Mammary epithelial cell (primary cell): ENCODE measurements around the gene ADAM12.

Source experiments
- CTCF ChIP-seq, 2 donors: IDR thresholded peaks in 1 of 2; conservative IDR thresholded peaks in 1 of 2; 2 replicates each; pipeline ENCODE4 v1.5.1; 2011 to 2012; ENCODE audit warnings: inconsistent platforms in 2 of 2, low read length in 2 of 2, mild to moderate bottlenecking in 2 of 2, control low read depth in 1 of 2, low read depth in 1 of 2; ENCODE audit not compliant: insufficient read depth in 1 of 2; ENCODE audit errors: extremely low read depth in 1 of 2
- EZH2 ChIP-seq: IDR thresholded peaks from 2 replicates; pipeline ENCODE4 v1.6.1; 2012; ENCODE audit warnings: low read length, inconsistent platforms, borderline replicate concordance

- no peak for TF ChIP-seq EZH2
- TF ChIP-seq CTCF (conservative IDR thresholded peaks at IDR 0.05 in 1 of 2, IDR thresholded peaks at IDR 0.05 in 1 of 2; ENCODE audit: extremely low read depth in 1 of 2, insufficient read depth in 1 of 2, low read depth in 1 of 2, low read length in 2 of 2) = no peak
Measured at GRCh38 chr10:126034586-126034985, 353.7 kb downstream of the ADAM12 start.
